Activated T-helper 9 cell treated with anti-CD3 and anti-CD28 coated beads, Interleukin-2, amount 50 U/mL, for 16 hours (primary cell): ENCODE results near the gene ATP5IF1.

Source experiments
- DNase-seq: peaks from one replicate; pipeline ENCODE4 v3.0.0-alpha.2; 2020; ENCODE audit warnings: low read depth

ATP5IF1 gene

GRCh38 chr1:28235755-28236655, at the start of gene ATP5IF1:
ATP5IF1 (plus strand) TSS chr1:28236124; CDS start chr1:28236184, 60 bp downstream.
- peak; percentile 91 for DNase-seq

GRCh38 chr1:28190337-28190979, 45.5 kb upstream of the ATP5IF1 start:
- DNase-seq, result no peak

GRCh38 chr1:28190996-28191645, 44.8 kb upstream of the ATP5IF1 start:
- DNase-seq, result no peak

DNA sequence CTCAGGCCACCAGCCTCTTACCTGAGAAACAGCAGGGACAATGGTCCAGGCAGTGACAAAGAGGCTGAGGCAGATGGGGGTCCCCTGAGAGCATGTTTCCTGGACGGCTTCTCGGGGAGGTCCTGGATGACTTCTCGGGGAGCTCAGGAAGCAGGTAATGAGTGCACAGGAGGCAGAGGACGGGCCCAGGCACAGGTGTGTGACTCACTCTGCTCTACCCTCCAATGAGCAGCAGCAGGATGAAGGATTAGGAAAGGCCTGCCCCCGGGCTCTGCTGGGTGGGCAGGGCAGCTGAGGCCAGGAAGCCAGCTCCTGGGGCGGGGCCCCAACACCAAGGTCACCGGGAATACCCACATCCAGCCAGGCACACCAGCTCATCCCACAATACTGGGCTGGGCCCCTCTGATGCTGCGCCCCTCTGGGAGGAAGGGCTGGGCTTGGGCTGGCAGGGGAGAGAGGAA, 42.2 kb upstream of the ATP5IF1 start:
- no peak for DNase-seq

GRCh38 chr1:28194326-28195035, 41.4 kb upstream of the ATP5IF1 start:
- DNase-seq, result no peak

GRCh38 chr1:28195780-28196179, 40.1 kb upstream of the ATP5IF1 start:
- no peak for DNase-seq

- no peak for DNase-seq
Observed at GRCh38 chr1:28196330-28196729, 39.6 kb upstream of the ATP5IF1 start.

GRCh38 chr1:28197682-28198415, 38.1 kb upstream of the ATP5IF1 start:
- DNase-seq, result no peak

DNA sequence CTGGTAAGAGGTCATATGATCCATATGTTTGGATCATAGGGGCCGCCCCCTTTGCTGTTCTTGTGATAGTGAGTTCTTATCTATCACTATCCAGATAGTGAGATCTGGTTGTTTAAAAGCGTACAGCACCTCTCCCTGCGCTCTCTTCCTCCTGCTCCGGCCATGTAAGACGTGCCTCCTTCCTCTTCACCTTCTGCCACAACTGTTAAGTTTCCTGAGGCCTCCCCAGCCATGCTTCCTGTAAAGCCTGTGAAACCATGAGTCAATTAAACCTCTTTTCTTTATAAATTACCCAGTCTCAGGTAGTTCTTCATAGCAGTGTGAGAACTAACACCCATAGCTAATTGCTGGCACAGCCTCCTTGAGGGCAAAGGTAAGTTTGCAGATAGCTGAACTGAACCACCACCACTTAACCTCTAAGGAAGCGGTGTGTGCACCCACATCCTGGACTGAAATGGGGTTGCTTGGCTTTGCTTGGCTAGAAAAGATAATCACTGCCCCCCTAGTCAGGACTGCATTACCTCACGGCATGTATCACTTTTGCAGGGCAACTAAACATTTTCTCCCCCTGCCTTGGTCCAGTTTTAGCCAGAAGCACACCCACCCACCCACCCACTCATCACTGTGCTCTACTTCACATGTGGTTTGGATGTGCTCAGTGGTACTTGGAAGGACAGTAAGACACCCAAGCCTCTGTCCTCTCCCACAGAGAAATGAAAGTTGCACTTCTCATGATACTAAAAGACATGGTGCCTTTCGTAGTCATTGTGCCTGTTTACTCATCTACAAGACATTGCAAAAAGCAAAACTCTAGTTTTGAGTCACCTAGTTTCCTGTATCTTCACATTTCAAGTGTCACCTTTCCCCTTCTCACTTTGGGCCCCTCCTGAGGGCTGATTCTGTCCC, 36.3 kb upstream of the ATP5IF1 start:
- peak; percentile 28 for DNase-seq

DNA sequence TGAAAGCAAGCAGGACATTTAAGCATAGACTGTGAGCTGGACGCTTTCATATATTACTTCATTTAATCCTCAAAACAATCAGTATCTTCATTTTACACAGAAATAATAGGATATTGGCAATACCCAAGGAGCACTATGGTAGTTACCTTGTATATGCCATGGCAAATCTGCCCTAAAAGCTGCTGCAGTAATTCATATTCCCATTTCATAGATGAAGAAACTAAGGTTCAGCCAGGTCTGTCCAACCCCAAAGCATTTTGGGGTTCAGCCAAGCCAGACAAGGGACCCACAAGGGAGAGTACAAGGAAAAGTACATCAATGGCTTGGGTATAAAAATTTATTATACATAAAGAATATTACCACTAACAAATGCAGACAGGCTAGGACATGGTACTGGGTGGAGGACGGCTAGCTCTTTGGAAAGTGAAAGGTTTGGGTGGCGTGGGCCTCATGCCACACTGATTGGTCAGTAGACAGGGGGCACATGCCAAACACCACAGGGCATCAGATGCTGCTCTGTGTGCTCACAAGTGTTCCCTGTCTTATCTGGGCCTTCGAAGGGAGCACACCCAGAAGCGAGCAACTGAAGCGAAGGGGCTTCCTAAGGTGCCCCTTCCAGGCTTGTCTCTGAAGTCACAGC, 35.6 kb upstream of the ATP5IF1 start:
- DNase-seq, result no peak

- no peak for DNase-seq
Observed at GRCh38 chr1:28205243-28205642, 30.7 kb upstream of the ATP5IF1 start.

- DNase-seq, result peak; percentile 30
Observed at GRCh38 chr1:28208818-28209441, 27.0 kb upstream of the ATP5IF1 start.

DNA sequence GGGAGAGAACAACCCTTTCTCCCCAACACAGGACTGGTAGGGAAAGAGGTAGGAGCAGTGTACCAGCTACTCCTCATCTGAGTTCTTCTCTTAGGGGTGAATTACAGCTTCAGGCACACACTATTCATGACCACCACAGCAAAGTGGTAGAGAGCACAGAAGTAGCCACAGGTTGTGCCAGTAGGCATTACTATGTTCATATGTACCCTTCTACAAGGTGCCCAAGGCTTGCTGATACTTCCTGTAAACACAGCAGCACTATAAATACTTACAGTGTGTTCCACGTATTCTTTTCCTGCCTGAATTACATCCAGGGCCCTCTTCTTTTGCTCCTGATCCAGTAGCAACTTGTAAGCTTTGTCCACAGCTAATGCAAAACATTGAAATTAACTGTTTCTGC, 26.2 kb upstream of the ATP5IF1 start:
- DNase-seq, result no peak

DNA sequence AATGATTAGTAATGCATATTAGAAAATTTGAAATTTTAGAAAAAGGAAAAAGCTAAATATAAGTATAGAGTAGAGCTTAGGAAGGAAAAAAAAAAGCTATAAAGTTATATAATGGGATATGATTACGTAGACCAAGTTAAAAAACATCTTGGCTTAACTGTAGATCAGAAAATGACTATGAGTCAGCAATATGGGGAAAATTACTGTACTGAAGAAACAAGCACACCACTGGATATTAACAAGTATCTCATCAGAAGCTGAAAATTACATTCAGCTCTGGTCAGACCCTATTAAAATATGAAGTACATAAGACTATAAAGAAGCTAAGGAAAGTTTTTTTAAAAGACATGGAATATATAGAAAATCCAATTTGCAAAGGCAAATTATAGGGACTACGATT, 22.6 kb upstream of the ATP5IF1 start:
- no peak for DNase-seq

DNA sequence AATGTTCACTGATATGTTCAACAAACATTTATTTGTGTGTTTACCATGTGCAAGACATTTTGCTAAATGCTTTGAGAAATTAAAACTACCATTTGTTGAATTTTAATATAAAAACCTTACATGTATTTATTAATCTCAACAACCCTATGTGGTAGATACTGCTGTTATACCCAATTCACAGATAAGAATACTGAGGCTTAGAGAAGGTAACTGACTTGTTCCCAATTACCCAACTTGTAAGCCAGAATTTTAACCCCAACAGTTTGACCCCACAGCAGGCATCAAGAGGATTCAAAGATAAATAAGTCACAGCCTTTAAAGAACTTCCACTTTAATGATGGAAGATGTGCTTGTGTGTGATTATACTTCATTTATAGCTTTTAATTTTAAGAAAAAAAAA, 6.8 kb upstream of the ATP5IF1 start:
- DNase-seq, result no peak

DNA sequence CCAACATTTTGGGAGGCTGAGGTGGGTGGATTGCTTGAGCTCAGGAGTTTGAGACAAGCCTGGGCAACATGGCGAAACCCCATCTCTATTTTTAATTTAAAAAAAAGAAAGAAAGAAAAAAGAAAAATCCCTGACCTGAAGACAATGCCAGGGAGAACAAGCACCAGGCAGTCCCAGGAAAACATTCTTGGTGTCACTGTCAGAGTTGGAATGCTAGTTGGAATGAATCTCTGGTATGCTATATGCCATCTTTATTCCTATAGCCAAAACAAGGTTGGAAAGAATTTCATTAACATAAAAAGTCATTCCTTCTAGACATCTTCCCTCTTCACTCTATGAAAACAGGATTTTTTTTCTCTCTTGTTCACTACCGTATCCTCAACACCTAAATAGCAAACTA, 5.9 kb upstream of the ATP5IF1 start:
- no peak for DNase-seq

DNA sequence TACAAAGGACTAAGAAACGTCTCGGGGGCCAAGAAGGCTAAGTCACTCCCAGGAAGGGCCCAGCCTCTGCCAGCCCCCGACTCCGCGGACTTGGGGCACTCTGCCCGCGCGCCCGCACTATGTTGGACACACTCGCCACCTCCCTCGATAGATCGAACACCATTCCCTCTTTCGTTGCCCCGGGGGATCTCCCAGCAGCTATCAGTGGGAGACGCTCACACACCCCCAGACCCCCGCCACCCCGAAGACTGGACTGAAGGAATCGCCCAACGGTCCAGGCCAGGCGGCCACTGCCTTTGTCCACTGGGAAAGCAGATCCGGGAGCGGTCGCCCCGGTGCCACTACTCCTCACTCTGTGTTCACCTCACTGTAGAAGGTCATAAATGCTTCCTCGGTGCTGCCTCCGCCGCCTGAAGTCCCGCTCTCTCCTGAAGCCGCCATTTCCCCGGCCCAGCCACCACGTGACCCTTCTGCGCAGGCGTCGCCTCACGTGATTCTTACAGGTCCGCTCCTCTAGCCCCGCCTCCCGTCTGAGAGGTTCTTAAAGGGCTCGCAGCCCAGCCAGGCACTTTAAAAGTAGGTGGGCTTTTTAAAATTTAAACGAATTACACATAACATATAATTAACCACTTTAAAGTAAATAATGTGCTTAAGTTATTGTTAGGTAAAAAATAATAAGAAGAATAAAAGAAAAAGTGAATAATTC, 3.2 kb upstream of the ATP5IF1 start, which contains the start of gene DNAJC8:
DNAJC8 (minus strand) TSS at position 472 of the 706 bp plus-strand sequence; CDS start at position 441, 31 bp downstream.
- peak; percentile 93 for DNase-seq

DNA sequence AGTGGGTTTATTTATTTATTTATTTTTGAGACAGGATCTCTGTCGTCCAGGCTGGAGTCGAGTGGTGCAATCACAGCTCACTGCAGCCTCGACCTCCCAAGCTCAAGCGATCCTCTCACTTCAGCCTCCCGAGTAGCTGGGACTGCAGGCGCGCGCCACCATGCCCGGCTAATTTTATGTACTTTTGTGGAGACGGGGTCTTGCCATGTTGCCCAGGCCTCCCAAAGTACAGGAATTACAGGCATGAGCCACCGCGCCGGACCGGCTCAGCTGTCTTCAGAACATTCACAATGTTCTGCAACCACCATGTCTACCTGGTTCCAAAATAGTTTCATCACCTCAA, 2.7 kb upstream of the ATP5IF1 start:
- no peak for DNase-seq
